Measurements from ENCODE around the gene IRX5.

The IRX5 gene

DNA sequence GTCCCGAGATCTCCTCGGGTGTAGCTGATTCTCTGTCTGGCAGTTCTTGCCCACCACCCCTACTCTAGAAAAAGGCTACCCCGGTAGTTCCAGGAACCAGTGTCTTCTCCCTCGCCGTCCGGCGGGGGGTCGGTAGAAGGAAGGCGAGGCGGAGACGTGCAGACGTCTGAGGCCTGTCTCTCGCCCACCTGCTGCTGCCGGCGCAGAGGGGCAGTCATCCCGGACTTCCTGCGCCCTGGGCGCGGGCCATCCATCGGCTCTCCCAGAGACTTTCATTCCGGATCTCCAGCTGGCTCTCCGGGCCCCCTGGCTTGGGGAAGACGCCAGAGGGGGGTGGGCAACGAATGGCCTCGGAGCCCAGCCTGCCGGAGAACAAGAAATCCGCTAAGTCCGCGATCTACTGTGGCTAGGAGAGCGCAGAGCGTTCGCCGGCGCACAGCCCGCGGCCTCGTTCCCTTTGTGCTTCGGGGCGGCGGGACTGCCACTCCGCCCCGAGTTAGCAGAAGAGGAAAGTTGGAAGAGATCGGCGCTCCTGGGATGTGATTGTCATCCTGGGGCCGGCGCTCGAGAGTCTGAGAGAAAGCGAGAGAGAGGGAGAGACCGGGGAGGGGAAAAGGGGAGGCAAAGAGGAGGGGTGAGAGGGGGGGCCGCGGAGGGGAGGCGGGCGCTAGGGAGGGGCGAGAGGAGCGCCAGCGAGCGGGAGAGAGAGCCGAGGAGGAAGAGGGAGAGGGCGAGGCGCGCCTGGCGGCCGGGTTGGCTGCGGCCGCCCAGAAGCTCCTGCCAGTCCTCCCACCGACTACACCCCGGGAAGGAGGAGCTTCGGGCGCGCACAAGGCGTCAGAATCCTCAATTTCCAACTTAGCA is at the start of gene IRX5:
Gene IRX5 (plus strand): TSS at position 861 of the 864 bp plus-strand sequence. CDS start 334 bp downstream, outside the sequence.
- DNase-seq: peak; percentile 73

DNA sequence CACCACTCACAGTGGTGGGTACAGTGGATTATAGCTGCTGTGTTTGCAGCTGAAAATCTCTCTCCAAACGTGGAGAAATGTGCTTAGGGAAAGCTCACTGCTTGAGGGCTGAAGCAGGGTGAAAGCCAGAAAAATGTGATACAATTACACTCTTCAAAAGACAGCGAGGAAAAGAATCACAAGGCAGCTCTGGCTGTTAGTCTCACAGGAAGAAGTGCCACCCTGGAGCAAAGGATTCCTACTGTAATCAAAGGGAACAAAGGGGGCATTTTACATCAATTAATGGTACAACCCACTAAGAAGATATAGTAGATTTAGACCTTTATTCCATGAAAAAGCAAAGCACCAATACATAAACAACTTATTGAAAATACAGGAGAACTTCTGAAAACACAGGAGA is 48.1 kb upstream of the IRX5 start:
- no peak for DNase-seq

DNA sequence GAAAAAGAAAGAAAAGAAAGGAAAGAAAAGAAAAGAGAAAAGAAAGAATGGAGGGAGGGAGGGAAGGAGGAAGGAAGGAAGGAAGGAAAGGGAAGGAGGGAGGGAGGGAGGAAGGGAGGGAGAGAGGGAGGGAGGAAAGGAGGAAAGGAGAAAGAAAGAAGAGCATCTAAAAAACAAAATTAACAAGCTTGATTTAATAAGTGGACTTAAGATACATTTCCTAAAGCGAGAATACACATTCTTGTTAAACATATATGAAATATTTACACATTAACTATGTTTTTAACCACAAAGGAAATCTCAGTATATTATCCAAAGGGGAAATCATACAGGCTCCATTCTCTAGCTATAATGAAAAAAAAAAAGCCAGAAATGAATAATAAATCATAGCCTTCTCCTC is 47.3 kb upstream of the IRX5 start:
- DNase-seq: no peak

GRCh38 chr16:54886078-54886477 is 44.6 kb upstream of the IRX5 start:
- DNase-seq: no peak

DNA sequence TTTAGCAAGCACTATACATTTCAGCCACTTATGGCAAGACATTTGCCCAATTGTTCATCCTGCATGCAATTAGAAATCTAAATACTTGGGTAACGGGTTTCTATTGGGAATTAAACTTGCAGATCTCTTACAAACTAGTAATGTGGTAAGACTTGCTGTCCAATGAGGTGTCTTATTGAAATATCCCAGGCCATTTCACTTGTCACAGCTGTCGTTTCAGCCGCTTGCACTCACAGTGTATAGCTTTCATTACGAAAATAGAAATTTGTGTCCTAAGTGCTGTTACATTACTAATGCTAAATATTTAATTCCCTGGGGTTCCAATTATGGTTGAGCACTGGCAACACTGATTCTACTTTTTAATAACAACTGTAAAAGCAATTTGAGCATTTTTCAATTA is 40.3 kb upstream of the IRX5 start:
- no peak for DNase-seq

- DNase-seq: no peak
Observed at GRCh38 chr16:54891346-54891745, 39.3 kb upstream of the IRX5 start.

GRCh38 chr16:54892981-54893380 is 37.7 kb upstream of the IRX5 start:
- DNase-seq: no peak

DNA sequence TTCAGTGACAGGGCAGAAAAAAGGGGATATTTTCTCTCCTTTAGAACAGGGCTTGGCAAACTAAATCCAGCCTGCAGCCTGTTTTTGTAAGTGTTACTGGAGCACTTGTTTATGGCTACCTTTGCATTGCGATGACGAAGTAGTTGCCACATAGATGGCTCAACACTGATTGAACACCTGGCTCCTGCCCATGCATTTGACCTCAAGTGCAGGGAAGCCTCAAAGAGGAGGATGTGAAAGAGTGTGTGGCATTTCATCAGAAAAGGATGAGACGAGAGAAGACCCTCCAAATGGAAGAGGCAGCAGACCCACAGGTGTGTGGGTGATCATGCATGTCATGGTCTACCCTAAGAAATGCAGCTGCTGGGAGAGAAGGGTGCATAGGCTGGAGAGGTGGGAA is 32.7 kb upstream of the IRX5 start:
- DNase-seq: no peak

DNA sequence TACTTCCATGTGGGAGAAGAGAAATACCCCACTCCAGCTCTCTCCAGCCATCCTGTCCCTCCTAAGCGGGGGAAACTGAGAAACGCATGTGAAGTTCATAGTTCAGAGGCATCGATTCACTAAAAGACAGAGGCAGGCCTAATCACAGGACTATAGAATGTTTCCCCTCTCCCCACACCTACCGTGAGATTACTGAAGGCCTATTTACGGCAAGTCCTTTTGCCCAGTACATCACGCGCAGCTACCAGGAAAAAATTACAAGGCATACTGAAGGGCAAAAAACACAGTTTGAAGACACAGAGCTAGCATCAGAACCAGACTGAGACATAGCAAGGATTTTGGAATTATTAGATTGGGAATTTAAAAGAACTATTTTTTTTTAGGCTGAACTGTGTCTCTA is 29.1 kb upstream of the IRX5 start:
- DNase-seq: no peak

DNA sequence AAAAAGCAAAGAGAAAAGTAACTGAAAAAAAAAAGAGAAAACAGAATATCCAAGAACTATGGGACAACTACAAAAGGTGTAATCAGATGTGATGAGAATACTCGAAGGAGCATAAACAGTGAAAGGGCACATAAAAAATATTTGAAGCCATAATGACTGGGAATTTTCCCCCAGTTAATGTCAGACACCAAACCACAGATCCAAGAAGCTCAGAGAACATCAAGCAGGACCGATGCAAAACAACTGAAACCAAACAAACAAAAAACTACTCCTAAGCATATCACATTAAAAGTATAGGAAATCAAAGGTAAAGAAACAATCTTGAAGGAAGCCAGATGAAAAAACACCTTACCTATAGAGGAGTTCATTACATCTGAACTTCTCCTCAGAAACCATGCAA is 27.6 kb upstream of the IRX5 start:
- no peak for DNase-seq

DNA sequence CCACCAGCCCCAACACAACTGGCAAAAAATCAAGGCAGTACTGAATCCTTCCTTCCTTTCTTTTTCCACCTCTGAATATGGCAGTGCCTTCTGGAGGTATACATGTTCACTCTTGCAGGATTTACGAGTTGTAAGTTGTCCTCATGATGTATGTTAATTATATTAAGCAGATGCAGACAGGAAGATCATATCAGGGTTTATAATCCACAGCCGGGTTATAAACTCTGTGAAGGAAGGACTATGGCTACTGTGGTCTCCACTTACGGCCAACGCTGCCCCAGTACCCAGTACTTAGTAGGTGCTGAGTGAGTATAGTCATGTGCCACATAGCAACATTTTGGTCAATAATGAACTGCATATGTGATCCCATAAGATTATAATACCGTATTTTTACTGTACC is 19.6 kb upstream of the IRX5 start:
- DNase-seq: no peak

DNA sequence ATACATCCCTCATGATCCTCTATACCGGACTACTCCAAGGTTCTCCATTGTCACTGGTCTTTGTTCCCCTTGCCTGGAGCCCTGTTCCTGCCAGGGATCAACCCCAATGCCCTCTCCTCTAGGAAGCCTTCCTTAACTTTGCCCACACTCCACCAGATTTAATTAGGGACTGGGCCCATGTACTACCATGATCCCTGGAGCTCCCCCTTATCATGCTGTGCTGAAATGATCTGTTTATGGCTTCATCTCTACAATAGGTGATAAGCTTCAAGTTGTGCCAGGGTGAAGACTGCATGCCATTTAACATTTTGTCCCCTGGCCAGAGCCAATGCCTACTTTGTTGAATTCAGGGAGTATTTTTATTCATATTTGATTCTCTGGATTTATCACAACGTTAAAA is 17.9 kb upstream of the IRX5 start:
- no peak for DNase-seq

DNA sequence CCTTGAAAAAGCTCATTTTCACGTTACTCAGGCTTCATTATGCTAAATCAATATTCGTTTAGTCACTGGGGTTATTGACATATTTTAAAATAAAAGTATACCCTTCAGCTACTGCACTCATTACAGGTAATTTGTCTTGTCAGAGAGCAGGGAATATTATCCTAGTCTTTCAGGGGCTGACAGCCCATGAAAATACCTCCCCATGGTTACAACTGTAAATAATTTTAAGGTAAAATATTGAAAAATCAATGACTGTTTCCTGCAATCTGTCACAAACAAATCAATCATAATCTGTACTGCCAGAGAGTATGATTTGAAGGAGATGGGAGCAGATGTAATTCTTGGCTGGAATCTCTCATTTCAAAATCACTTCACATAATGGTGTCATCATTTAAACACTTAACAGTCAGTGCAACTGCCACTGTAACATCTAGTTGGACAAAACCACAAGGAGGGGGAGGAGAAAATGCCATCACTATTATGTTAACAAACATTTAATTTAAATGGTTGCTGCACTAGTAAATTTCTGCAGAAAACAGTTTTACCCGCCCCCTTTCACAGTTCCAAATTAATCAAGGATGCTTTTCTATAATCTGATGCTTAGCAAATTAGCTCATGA is 9.3 kb upstream of the IRX5 start:
- peak; percentile 22 for DNase-seq

GRCh38 chr16:54923055-54923473 is 7.6 kb upstream of the IRX5 start:
- DNase-seq: no peak

- no peak for DNase-seq
Observed at GRCh38 chr16:54923988-54924387, 6.7 kb upstream of the IRX5 start.

DNA sequence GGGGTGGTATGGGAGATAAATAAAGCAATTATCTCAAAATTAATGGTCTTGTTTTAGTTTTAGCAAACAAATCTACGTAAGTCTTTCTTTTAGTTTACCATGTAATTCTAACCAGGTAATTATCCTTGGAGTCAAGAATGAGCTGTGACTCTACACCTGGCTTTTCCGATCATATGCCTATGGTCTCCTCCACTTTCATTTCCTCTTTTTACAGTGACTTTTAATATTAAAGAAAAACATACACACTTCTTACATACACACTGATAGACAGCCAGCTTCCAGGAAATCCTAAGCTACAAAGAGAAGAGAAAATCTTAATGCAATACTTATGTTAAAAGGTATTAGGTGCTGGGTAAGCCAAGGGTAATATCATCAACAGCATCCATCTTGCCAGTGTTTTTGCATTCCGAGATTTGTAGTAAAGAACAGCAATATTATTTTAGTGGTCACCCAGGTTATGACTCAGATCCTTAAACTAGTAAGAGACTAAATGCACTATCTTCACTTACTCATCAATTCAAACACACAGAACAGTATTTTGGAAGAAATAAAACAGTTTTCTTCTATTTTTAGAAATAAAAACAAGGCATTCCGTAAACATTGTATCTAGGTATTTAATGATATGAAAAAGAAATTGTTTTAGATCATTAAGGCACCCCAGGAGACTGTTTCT is 4.4 kb upstream of the IRX5 start:
- peak; percentile 2 for DNase-seq

DNA sequence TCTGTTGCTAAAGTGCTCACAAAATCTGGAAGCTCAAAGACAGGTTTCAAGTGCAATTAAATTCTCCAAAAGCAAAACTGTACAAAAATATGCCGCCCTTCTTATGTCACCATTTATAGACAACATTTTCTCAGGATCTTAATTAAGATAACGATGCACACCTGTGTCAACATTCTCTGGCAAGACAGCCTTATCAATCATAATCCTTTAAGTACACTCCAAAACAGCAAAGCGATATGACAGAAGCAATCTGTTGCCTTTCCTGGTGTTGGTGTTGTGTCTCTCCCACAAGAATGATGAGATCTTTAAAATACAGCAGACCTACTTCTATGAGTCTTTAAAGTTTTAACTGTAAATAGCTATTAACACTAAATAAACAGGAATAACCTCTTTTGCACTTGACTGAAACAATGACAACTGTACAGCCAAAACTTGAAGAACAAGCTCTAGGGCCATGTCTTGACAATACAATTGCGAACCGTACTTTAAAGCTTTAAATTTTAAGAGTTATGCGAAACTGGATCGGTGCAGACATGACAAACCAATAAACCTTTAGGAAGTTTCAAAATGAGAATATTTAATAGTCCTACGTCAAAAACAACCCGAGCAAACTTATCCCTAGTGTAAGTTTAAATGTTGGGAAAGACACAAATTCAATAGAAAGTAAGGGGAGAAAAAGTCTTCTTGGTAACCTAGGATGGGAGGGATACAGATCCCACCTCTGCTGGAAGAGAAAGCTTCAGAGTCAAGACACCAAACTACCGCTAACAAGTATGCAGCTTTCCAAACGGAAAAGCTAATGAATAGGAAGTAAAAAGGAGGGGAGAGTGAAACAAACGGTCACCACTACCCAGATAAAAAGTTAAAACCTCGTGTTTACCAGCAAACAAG is 3.3 kb upstream of the IRX5 start:
- peak; percentile 49 for DNase-seq

DNA sequence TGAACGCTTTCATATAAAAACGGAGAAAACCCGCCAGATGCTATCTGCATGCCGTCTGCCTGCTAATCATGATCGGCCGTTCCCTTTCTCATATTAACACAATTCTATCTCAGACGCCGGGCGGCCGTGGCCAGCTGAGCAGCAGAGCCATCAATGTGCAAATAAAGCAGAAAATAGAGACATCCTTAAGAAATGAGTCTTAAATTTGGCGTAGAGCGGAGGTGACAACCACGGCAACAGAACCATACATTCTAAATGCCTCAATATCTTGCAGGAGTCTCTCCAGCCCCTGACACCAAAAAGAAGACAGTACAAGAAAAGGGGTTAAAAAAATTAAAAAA is 2.7 kb upstream of the IRX5 start:
- peak; percentile 31 for DNase-seq

- no peak for DNase-seq
Observed at GRCh38 chr16:54928411-54929089, 2.1 kb upstream of the IRX5 start.

DNA sequence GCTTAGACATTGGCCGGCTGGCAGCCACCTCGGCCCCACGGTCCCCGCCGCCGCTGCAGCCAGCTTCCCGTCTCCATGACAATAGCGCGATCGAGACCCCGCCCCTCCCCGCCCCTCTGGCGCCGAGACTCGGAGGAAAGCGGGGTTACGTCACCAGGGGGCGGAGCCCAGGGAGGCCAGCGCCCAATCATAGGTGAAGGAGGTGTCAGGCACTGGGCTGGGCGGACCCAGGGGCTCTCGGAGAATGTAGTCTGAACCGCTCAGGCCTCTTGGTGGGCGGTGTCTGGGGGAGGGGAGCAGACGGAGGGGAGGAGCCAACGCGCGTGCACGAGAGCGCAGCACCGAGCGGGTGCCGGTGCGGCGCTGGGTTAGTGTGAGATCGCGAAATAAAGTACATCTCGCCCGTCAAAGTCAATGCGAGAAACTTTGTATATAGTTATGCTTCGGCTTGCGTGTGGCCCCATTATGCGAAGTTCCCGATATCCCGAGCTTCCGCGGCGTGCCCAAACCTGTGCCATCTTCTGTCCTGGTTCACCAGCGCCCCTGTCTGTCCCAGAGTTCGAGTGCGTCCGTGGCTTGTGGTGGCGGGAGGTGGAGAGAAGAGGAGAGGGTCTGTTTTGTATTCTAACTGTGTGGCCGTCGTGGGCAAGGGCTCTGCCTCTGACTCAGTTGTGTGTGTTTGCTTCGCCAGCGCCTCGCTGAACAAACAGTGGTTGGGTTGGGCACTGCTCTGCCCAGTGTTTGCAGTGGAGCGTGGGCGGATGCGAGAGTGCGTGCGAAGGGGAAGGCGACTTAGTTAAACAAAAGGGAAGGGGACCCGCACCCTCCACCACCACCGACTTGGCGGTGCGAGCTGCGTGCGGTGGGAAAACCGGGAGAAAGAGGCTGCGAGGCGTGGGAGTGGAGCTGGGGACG is 1.3 kb upstream of the IRX5 start:
- DNase-seq: peak; percentile 94

GRCh38 chr16:54930869-54931119 is 129 bp downstream of the IRX5 start:
- no peak for DNase-seq
